ENCODE measurements around the gene SASS6. TPM values are rescaled to one million over a fixed set of nuclear protein-coding genes. Genes with fewer than 3 reads are reported as not detected.

Gene SASS6
- polyA plus RNA-seq, 1 donor (not counting 4 experiments of a cell fraction or from before 2014, with no cell fraction given): 2.5 TPM

DNA sequence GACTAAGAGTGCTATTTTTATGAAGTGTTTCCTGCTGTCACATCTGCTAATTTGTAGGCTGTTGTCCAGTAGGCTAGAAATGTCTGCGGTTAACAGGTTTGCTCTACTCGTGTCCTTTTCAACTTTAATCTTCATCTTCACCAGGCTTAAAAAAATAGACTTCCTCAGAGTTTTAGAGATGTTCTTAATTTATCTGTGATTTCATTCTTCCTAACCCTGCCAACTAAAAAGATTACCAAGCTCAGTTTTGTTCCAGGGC lies 66.8 kb downstream of the SASS6 start:
- Histone ChIP-seq H3K4me3 (ENCODE audit: control insufficient read depth in 2 of 3, extremely low read depth in 1 of 3, insufficient read depth in 2 of 3, low read depth in 1 of 3, low read length in 3 of 3) (no peak overlapping the region), H4K20me1 (ENCODE audit: control insufficient read depth, extremely low read depth, insufficient read depth, low read length) (no peaks in the 10 kb centered on the region), H2AFZ (ENCODE audit: control insufficient read depth, low read length) (no peak overlapping the region), H3K4me2 (ENCODE audit: control insufficient read depth, extremely low read depth, insufficient read depth, low read depth, low read length) (no peak overlapping the region), H3K27ac (ENCODE audit: control insufficient read depth, insufficient read depth, low read length) (no peak overlapping the region), H3K9me1 (ENCODE audit: control insufficient read depth, extremely low read depth, insufficient read depth, low read length) (no peaks in the 10 kb centered on the region), H3K9ac (ENCODE audit: control insufficient read depth, extremely low read depth, insufficient read depth, low read length) (no peak overlapping the region), H3K36me3 (ENCODE audit: control insufficient read depth in 2 of 2, extremely low read depth in 1 of 2, insufficient read depth in 2 of 2, low read length in 2 of 2) (peaks cover 11 to 28% of the 10 kb centered on the region in 2 experiments), H3K4me1 (ENCODE audit: control insufficient read depth, extremely low read depth, insufficient read depth, low read length) (no peaks in the 10 kb centered on the region), H3K79me2 (ENCODE audit: control insufficient read depth, insufficient read depth, low read length) (peaks cover 12% of the 10 kb centered on the region), H3K27me3 (ENCODE audit: control insufficient read depth, extremely low read depth, insufficient read depth, low read length) (no peaks in the 10 kb centered on the region), H3K9me3 (ENCODE audit: control insufficient read depth, low read depth, low read length) (no peaks in the 10 kb centered on the region)
- dilution Hi-C loops (cut with MboI; ENCODE audit: extremely low pct_ligation_motif_present, low sequenced_read_pairs): no loop called here
- TF ChIP-seq EZH2 (IDR thresholded peaks at IDR 0.05; ENCODE audit: low read length): no peak
- TF ChIP-seq, protein P1, sequence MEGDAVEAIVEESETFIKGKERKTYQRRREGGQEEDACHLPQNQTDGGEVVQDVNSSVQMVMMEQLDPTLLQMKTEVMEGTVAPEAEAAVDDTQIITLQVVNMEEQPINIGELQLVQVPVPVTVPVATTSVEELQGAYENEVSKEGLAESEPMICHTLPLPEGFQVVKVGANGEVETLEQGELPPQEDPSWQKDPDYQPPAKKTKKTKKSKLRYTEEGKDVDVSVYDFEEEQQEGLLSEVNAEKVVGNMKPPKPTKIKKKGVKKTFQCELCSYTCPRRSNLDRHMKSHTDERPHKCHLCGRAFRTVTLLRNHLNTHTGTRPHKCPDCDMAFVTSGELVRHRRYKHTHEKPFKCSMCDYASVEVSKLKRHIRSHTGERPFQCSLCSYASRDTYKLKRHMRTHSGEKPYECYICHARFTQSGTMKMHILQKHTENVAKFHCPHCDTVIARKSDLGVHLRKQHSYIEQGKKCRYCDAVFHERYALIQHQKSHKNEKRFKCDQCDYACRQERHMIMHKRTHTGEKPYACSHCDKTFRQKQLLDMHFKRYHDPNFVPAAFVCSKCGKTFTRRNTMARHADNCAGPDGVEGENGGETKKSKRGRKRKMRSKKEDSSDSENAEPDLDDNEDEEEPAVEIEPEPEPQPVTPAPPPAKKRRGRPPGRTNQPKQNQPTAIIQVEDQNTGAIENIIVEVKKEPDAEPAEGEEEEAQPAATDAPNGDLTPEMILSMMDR (optimal IDR thresholded peaks at IDR 0.05 in 1 of 3, IDR thresholded peaks at IDR 0.05 in 1 of 3, conservative IDR thresholded peaks at IDR 0.05 in 1 of 3; ENCODE audit: extremely low read depth in 1 of 3, insufficient read depth in 2 of 3, low read length in 3 of 3): no peak
- FAIRE-seq (no peak), DNase-seq (ENCODE audit: low read depth, low spot score) (no peak)

DNA sequence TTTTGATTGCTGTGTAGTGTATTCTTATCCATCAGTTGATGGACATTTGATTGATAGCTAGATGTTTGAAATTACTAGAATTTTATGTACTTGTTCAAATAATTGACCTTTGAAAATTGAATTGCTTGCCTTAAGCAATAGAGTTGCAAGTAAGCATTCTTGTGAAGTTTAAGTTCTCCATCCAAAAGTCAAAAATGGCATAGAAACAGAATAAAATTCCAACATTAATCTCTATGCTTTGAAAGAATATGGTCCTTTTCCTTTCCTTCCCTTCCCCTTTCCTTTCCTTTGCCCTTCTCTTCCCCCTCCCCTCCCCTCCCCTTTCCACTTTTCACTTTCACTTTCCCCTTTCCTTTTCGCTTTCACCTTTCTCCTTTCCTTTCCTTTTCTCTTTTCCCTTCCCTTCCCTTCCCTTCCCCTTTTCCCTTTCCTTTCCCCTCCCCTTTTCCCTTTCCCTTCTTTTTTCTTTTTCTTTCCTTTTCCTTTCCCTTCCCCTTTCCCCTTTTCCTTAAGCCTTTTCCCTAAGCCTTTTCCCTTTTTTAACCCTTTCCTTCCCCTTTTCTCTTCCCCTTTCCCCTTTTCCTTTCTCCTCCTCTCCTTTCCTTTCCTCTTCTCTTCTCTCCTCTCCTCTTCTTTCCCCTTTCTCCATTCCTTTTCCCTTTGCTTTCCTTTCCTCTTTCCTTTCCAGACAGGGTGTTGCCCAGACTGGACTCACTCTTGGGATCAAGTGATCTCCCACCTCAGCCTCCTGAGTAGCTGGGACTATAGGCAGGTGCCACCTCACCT lies 67.4 kb downstream of the SASS6 start:
- FAIRE-seq: no peak
- no peaks in the 10 kb centered on the region for H3K27me3 ChIP-seq (ENCODE audit: control insufficient read depth, extremely low read depth, insufficient read depth, low read length)
- H3K79me2 ChIP-seq (ENCODE audit: control insufficient read depth, insufficient read depth, low read length): peaks cover 15% of the 10 kb centered on the region
- no peaks in the 10 kb centered on the region for H3K9me1 ChIP-seq (ENCODE audit: control insufficient read depth, extremely low read depth, insufficient read depth, low read length)
- H3K4me3 ChIP-seq (ENCODE audit: control insufficient read depth in 2 of 3, extremely low read depth in 1 of 3, insufficient read depth in 2 of 3, low read depth in 1 of 3, low read length in 3 of 3): no peak overlapping the region
- no peaks in the 10 kb centered on the region for H3K9me3 ChIP-seq (ENCODE audit: control insufficient read depth, low read depth, low read length)
- H3K4me2 ChIP-seq (ENCODE audit: control insufficient read depth, extremely low read depth, insufficient read depth, low read depth, low read length): no peak overlapping the region
- no peak overlapping the region for H2AFZ ChIP-seq (ENCODE audit: control insufficient read depth, low read length)
- no peaks in the 10 kb centered on the region for H3K4me1 ChIP-seq (ENCODE audit: control insufficient read depth, extremely low read depth, insufficient read depth, low read length)
- TF ChIP-seq, protein P1 (optimal IDR thresholded peaks at IDR 0.05 in 1 of 3, IDR thresholded peaks at IDR 0.05 in 1 of 3, conservative IDR thresholded peaks at IDR 0.05 in 1 of 3; ENCODE audit: extremely low read depth in 1 of 3, insufficient read depth in 2 of 3, low read length in 3 of 3): no peak
- no peak for TF ChIP-seq EZH2 (IDR thresholded peaks at IDR 0.05; ENCODE audit: low read length)
- DNase-seq (ENCODE audit: low read depth, low spot score): no peak
- dilution Hi-C loops (cut with MboI; ENCODE audit: extremely low pct_ligation_motif_present, low sequenced_read_pairs): no loop called here
- H3K36me3 ChIP-seq (ENCODE audit: control insufficient read depth in 2 of 2, extremely low read depth in 1 of 2, insufficient read depth in 2 of 2, low read length in 2 of 2): peaks cover 13 to 30% of the 10 kb centered on the region in 2 experiments
- H3K9ac ChIP-seq (ENCODE audit: control insufficient read depth, extremely low read depth, insufficient read depth, low read length): no peak overlapping the region
- H4K20me1 ChIP-seq (ENCODE audit: control insufficient read depth, extremely low read depth, insufficient read depth, low read length): no peaks in the 10 kb centered on the region
- H3K27ac ChIP-seq (ENCODE audit: control insufficient read depth, insufficient read depth, low read length): no peak overlapping the region

Measured in keratinocyte (primary cell).